ENCODE measurements around the gene HPGDS.

GRCh38 chr4:94346541-94346940 lies 3.9 kb upstream of the HPGDS start:
- TF ChIP-seq CTCF (optimal IDR thresholded peaks at IDR 0.05 in 1 of 3, IDR thresholded peaks at IDR 0.05 in 1 of 3, conservative IDR thresholded peaks at IDR 0.05 in 1 of 3; ENCODE audit: extremely low read depth in 1 of 3, insufficient read depth in 2 of 3, low read length in 3 of 3) (no peak), EZH2 (IDR thresholded peaks at IDR 0.05; ENCODE audit: low read length) (no peak)

All from keratinocyte (primary cell).